ENCODE measurements around the gene WDR5B.
"Not testable (repeated sequence)": the region's sequence is repeated elsewhere in the genome, so short reads cannot be mapped to it uniquely, and the experiment has no call there.

The WDR5B gene

GRCh38 chr3:122415762-122416654, at the start of gene WDR5B:
TSS of gene WDR5B (minus strand) at chr3:122416062. CDS start at chr3:122415528, 534 bp downstream.
- DNase-seq, result no peak

GRCh38 chr3:122464659-122465058, 48.8 kb upstream of the WDR5B start:
- DNase-seq, result no peak

- no peak for DNase-seq
Observed at GRCh38 chr3:122462406-122462805, 46.5 kb upstream of the WDR5B start.

GRCh38 chr3:122461806-122462205, 45.9 kb upstream of the WDR5B start:
- DNase-seq, result no peak

GRCh38 chr3:122458992-122459391, 43.1 kb upstream of the WDR5B start:
- no peak for DNase-seq

- no peak for DNase-seq
Observed at GRCh38 chr3:122457706-122458105, 41.8 kb upstream of the WDR5B start.

GRCh38 chr3:122456074-122456473, 40.2 kb upstream of the WDR5B start:
- DNase-seq, result no peak

GRCh38 chr3:122451371-122451770, 35.5 kb upstream of the WDR5B start:
- DNase-seq, result no peak

- not testable (repeated sequence) for DNase-seq
Observed at GRCh38 chr3:122448218-122448617, 32.4 kb upstream of the WDR5B start.

GRCh38 chr3:122444491-122444887, 28.6 kb upstream of the WDR5B start:
- DNase-seq, result not testable (repeated sequence)

- not testable (repeated sequence) for DNase-seq
Observed at GRCh38 chr3:122443762-122444490, 28.1 kb upstream of the WDR5B start.

- no peak for DNase-seq
Observed at GRCh38 chr3:122443090-122443489, 27.2 kb upstream of the WDR5B start.

- DNase-seq, result no peak
Observed at GRCh38 chr3:122435950-122436349, 20.1 kb upstream of the WDR5B start.

GRCh38 chr3:122430371-122430770, 14.5 kb upstream of the WDR5B start:
- no peak for DNase-seq

- no peak for DNase-seq
Observed at GRCh38 chr3:122427857-122428471, 12.1 kb upstream of the WDR5B start.

- no peak for DNase-seq
Observed at GRCh38 chr3:122421836-122422235, 6.0 kb upstream of the WDR5B start.

GRCh38 chr3:122421101-122421500, 5.2 kb upstream of the WDR5B start:
- DNase-seq, result no peak

- no peak for DNase-seq
Observed at GRCh38 chr3:122416966-122417365, 1.1 kb upstream of the WDR5B start.

GRCh38 chr3:122415104-122415744, 638 bp downstream of the WDR5B start:
- no peak for DNase-seq

GRCh38 chr3:122414391-122414790, 1.5 kb downstream of the WDR5B start:
- DNase-seq, result no peak

GRCh38 chr3:122410639-122411038, 5.2 kb downstream of the WDR5B start:
- no peak for DNase-seq

- no peak for DNase-seq
Observed at GRCh38 chr3:122410111-122410510, 5.8 kb downstream of the WDR5B start.

- no peak for DNase-seq
Observed at GRCh38 chr3:122409446-122409845, 6.4 kb downstream of the WDR5B start.
